MCF 10A (cell line): ENCODE measurements around the gene NFASC. TPM values are rescaled to one million over a fixed set of nuclear protein-coding genes. Genes with fewer than 3 reads are reported as not detected.

Source experiments
- BruUV-seq: library from RNA; stranded (reverse); fragments of 400-500 nt; replicated peaks from 2 replicates; lab custom pipeline; 2021; lab: Mats Ljungman, UMichigan
- CTCF ChIA-PET: fragments of 300-600 bp; sonication (Branson Sonifier 250); formaldehyde crosslinking; extraction: SDS; loops from one replicate; lab custom pipeline; 2021; ENCODE audit warnings: antibody characterized with exemption, inconsistent platforms; lab: Yijun Ruan, JAX
- POLR2A ChIA-PET: fragments of 300-600, 350-650 bp; sonication (Branson Sonifier 250); formaldehyde crosslinking; extraction: SDS; loops from one replicate; lab custom pipeline; 2020; ENCODE audit warnings: antibody characterized with exemption, inconsistent platforms; lab: Yijun Ruan, JAX
- DNase-seq: peaks from one replicate; pipeline ENCODE4 v3.0.0-alpha.2; 2018; ENCODE audit not compliant: unreplicated experiment
- H3K27ac Mint-ChIP-seq: one replicate; pipeline ENCODE4 v1.8.0; 2022; ENCODE audit warnings: mild to moderate bottlenecking, low read depth, mixed read lengths; ENCODE audit not compliant: unreplicated experiment
- H3K27me3 Mint-ChIP-seq: one replicate; pipeline ENCODE4 v1.8.0; 2022; ENCODE audit warnings: mixed read lengths; ENCODE audit not compliant: insufficient read depth, unreplicated experiment
- H3K36me3 Mint-ChIP-seq: one replicate; pipeline ENCODE4 v1.8.0; 2022; ENCODE audit warnings: mild to moderate bottlenecking, moderate library complexity, mixed read lengths; ENCODE audit not compliant: insufficient read depth, unreplicated experiment
- H3K4me1 Mint-ChIP-seq: one replicate; pipeline ENCODE4 v1.8.0; 2022; ENCODE audit warnings: mixed read lengths; ENCODE audit not compliant: insufficient read depth, unreplicated experiment
- H3K4me3 Mint-ChIP-seq: one replicate; pipeline ENCODE4 v1.8.0; 2022; ENCODE audit warnings: mild to moderate bottlenecking, moderate library complexity, mixed read lengths; ENCODE audit not compliant: unreplicated experiment
- H3K9me3 Mint-ChIP-seq: one replicate; pipeline ENCODE4 v1.8.0; 2022; ENCODE audit warnings: mixed read lengths; ENCODE audit not compliant: unreplicated experiment
- CTCF ChIP-seq: fragments of 200-600 bp; IDR thresholded peaks from one replicate; pipeline ENCODE4 v1.8.0; 2022; ENCODE audit warnings: antibody characterized with exemption, mild to moderate bottlenecking; ENCODE audit not compliant: unreplicated experiment
- intact Hi-C: fragments of 100-400 bp; cut with micrococcal nuclease; formaldehyde crosslinking; loops from 2 replicates; pipeline ENCODE4 v1.14.1; 2022
- total RNA-seq: library from RNA; stranded (reverse); gene quantifications from 2 replicates; pipeline ENCODE4 v1.2.3, GENCODE V29; 2022

NFASC gene
- total RNA-seq, 1 experiment from 2014 or later, result 0.98 TPM

GRCh38 chr1:205044741-205045140 lies 174.1 kb downstream of the NFASC start:
- BruUV-seq, result no TSS peak
- DNase-seq, result no peak
- Mint-ChIP-seq H3K27me3 (peaks cover 100% of the 10 kb centered on the region), H3K9me3 (no peaks in the 10 kb centered on the region), H3K4me3 (no peak overlapping the region), H3K36me3 (no peaks in the 10 kb centered on the region), H3K4me1 (no peaks in the 10 kb centered on the region), H3K27ac (no peak overlapping the region)
- CTCF ChIA-PET, result interaction anchor here (1.0 kb wide), 1 partner anchor 17 kb away, joined by 4 read pairs; no protein-coding TSS in a partner anchor
- POLR2A ChIA-PET, result no interaction called here
- intact Hi-C loops, result no loop called here
- TF ChIP-seq CTCF, result no peak

GRCh38 chr1:205045146-205045545 lies 174.5 kb downstream of the NFASC start:
- intact Hi-C loops, result no loop called here
- Mint-ChIP-seq H3K4me3 (no peak overlapping the region), H3K27ac (no peak overlapping the region), H3K4me1 (no peaks in the 10 kb centered on the region), H3K27me3 (peaks cover 100% of the 10 kb centered on the region), H3K36me3 (no peaks in the 10 kb centered on the region), H3K9me3 (no peaks in the 10 kb centered on the region)
- no TSS peak for BruUV-seq
- CTCF ChIA-PET, result interaction anchor here (1.0 kb wide), 1 partner anchor 17 kb away, joined by 4 read pairs; no protein-coding TSS in a partner anchor
- POLR2A ChIA-PET, result no interaction called here
- no peak for DNase-seq
- TF ChIP-seq CTCF, result no peak

GRCh38 chr1:205046870-205047269 lies 176.2 kb downstream of the NFASC start:
- BruUV-seq, result no TSS peak
- H3K27ac Mint-ChIP-seq, result no peak overlapping the region
- DNase-seq, result no peak
- intact Hi-C loops, result no loop called here
- POLR2A ChIA-PET, result no interaction called here
- no peaks in the 10 kb centered on the region for H3K4me1 Mint-ChIP-seq
- no peaks in the 10 kb centered on the region for H3K36me3 Mint-ChIP-seq
- H3K27me3 Mint-ChIP-seq, result peaks cover 100% of the 10 kb centered on the region
- CTCF ChIA-PET, result interaction anchor here (0.9 to 8.7 kb wide), 3 partner anchors 9 to 95 kb away, joined by 3 to 111 read pairs (median 5); no protein-coding TSS in a partner anchor
- H3K4me3 Mint-ChIP-seq, result no peak overlapping the region
- TF ChIP-seq CTCF, result no peak
- no peaks in the 10 kb centered on the region for H3K9me3 Mint-ChIP-seq

GRCh38 chr1:205047764-205048231 lies 177.1 kb downstream of the NFASC start:
- peaks cover 100% of the 10 kb centered on the region for H3K27me3 Mint-ChIP-seq
- H3K4me3 Mint-ChIP-seq, result no peak overlapping the region
- DNase-seq, result no peak
- intact Hi-C loops, result no loop called here
- H3K9me3 Mint-ChIP-seq, result no peaks in the 10 kb centered on the region
- ChIA-PET CTCF (interaction anchor here (0.9 to 8.7 kb wide), 3 partner anchors 14 to 495 kb away, joined by 3 to 111 read pairs (median 3); no protein-coding TSS in a partner anchor), POLR2A (no interaction called here)
- no peak overlapping the region for H3K27ac Mint-ChIP-seq
- no peaks in the 10 kb centered on the region for H3K36me3 Mint-ChIP-seq
- H3K4me1 Mint-ChIP-seq, result no peaks in the 10 kb centered on the region
- BruUV-seq, result no TSS peak
- no peak for TF ChIP-seq CTCF
